Neural cell (in vitro differentiated cells): ENCODE data around the gene ATP5PD.

ENCODE experiments used
- EP300 ChIP-seq: fragments of 450-650 bp; conservative IDR thresholded peaks from 2 replicates; pipeline ENCODE4 v1.6.1; 2014; ENCODE audit warnings: antibody characterized with exemption, mild to moderate bottlenecking, moderate library complexity; ENCODE audit not compliant: poor library complexity, severe bottlenecking
- EZH2 ChIP-seq: fragments of 200-600, 300-800 bp; shearing (Covaris generic), sonication (generic); IDR thresholded peaks from 2 replicates; pipeline ENCODE4 v1.6.1; 2014; ENCODE audit warnings: antibody characterized with exemption, low read length, borderline replicate concordance, mild to moderate bottlenecking; ENCODE audit not compliant: insufficient read depth, poor library complexity, severe bottlenecking
- POLR2AphosphoS5 ChIP-seq: IDR thresholded peaks from 2 replicates; pipeline ENCODE4 v1.6.1; 2012
- RAD21 ChIP-seq: fragments of 450-650 bp; conservative IDR thresholded peaks from 2 replicates; pipeline ENCODE4 v1.6.1; 2014; ENCODE audit warnings: antibody characterized with exemption, mild to moderate bottlenecking, moderate library complexity
- TF ChIP-seq, protein P1 (sequence below): fragments of 450-650 bp; IDR thresholded peaks from 2 replicates; pipeline ENCODE4 v1.5.1; 2014; ENCODE audit warnings: antibody characterized with exemption, mild to moderate bottlenecking, moderate library complexity; ENCODE audit not compliant: poor library complexity, severe bottlenecking

- TF ChIP-seq EZH2 = no peak
- TF ChIP-seq, protein P1, sequence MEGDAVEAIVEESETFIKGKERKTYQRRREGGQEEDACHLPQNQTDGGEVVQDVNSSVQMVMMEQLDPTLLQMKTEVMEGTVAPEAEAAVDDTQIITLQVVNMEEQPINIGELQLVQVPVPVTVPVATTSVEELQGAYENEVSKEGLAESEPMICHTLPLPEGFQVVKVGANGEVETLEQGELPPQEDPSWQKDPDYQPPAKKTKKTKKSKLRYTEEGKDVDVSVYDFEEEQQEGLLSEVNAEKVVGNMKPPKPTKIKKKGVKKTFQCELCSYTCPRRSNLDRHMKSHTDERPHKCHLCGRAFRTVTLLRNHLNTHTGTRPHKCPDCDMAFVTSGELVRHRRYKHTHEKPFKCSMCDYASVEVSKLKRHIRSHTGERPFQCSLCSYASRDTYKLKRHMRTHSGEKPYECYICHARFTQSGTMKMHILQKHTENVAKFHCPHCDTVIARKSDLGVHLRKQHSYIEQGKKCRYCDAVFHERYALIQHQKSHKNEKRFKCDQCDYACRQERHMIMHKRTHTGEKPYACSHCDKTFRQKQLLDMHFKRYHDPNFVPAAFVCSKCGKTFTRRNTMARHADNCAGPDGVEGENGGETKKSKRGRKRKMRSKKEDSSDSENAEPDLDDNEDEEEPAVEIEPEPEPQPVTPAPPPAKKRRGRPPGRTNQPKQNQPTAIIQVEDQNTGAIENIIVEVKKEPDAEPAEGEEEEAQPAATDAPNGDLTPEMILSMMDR = no peak
- TF ChIP-seq EP300 = no peak
- TF ChIP-seq POLR2AphosphoS5 = no peak
- no peak for TF ChIP-seq RAD21
Observed at GRCh38 chr17:75094871-75095399, 48.2 kb upstream of the ATP5PD start.
